NB4 (cell line): ENCODE results near the gene SCN8A.

Experiments
- POLR2A ChIP-seq: IDR thresholded peaks from 2 replicates; pipeline ENCODE4 v1.6.1; 2011; ENCODE audit warnings: mild to moderate bottlenecking; ENCODE audit not compliant: insufficient read length; ENCODE audit errors: extremely low read depth
- TF ChIP-seq, protein P1 (sequence below): IDR thresholded peaks from one replicate; pipeline ENCODE4 v1.5.1; 2012; ENCODE audit warnings: low read depth, low read length

DNA sequence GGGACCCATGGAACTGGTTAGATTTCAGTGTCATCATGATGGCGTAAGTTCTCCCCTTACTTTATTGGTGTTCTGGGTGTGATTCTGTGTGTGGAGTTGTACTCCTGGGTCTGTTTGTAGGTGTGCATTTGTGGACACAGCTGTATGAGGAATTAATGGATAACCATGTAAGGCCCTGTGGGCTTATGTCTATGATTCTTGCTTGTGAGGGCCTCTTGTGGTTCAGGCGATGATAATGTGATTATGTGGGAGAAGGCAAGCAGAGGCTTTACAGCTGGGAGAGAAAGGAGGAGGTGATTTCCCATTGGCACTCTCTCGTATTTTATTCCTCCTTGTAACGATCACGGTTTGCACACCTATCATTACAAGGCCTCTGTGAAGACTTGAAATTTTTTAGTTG is 96.1 kb downstream of the SCN8A start:
- no peak for TF ChIP-seq POLR2A
- TF ChIP-seq, protein P1, sequence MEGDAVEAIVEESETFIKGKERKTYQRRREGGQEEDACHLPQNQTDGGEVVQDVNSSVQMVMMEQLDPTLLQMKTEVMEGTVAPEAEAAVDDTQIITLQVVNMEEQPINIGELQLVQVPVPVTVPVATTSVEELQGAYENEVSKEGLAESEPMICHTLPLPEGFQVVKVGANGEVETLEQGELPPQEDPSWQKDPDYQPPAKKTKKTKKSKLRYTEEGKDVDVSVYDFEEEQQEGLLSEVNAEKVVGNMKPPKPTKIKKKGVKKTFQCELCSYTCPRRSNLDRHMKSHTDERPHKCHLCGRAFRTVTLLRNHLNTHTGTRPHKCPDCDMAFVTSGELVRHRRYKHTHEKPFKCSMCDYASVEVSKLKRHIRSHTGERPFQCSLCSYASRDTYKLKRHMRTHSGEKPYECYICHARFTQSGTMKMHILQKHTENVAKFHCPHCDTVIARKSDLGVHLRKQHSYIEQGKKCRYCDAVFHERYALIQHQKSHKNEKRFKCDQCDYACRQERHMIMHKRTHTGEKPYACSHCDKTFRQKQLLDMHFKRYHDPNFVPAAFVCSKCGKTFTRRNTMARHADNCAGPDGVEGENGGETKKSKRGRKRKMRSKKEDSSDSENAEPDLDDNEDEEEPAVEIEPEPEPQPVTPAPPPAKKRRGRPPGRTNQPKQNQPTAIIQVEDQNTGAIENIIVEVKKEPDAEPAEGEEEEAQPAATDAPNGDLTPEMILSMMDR, result no peak
